B cell (primary cell): ENCODE data around the gene AIF1. TPM values are rescaled to one million over a fixed set of nuclear protein-coding genes. Genes with fewer than 3 reads are reported as not detected.

Experiments used
- ATAC-seq: fragments of 200-7000 bp; cut with Tn5 transposase; one replicate; pipeline ENCODE4 v1.10.0; 2021; ENCODE audit warnings: low read depth, mild to moderate bottlenecking, moderate number of reproducible peaks, moderate library complexity
- CTCF ChIA-PET: fragments of 350-600 bp; sonication (Branson Sonifier 250); formaldehyde crosslinking; loops from one replicate; lab custom pipeline; 2021; ENCODE audit warnings: antibody characterized with exemption, inconsistent platforms; lab: Charles Lee
- POLR2A ChIA-PET: fragments of 350-600 bp; sonication (Branson Sonifier 250); formaldehyde crosslinking; loops from one replicate; lab custom pipeline; 2021; ENCODE audit warnings: antibody characterized with exemption; lab: Charles Lee
- DNase-seq: peaks from one replicate; pipeline ENCODE4 v3.0.0; 2013
- H2AFZ ChIP-seq: 2 replicates; pipeline ENCODE4 v1.6.1; 2012; ENCODE audit warnings: mild to moderate bottlenecking, low read depth, low read length; ENCODE audit not compliant: insufficient read depth, poor library complexity, severe bottlenecking
- H3K27ac ChIP-seq, 2 donors: 1 replicate in 1 of 2; 2 replicates in 1 of 2; pipeline ENCODE4 v1.5.1; 2012 to 2013; ENCODE audit warnings: low read length in 2 of 2, mild to moderate bottlenecking in 2 of 2, moderate library complexity in 1 of 2
- H3K27me3 ChIP-seq, 4 experiments: fragments of 200-600 bp in 1 of 4; sonication (generic) in 1 of 4; replicated peaks in 1 of 4; 1 replicate in 2 of 4; 2 replicates in 2 of 4; pipeline versions ENCODE4 v1.6.1 to v1.7.0; 2013 to 2016; ENCODE audit warnings: low read length in 3 of 4, mild to moderate bottlenecking in 2 of 4, mixed read lengths in 1 of 4, moderate library complexity in 1 of 4; ENCODE audit not compliant: insufficient read depth in 4 of 4, control insufficient read depth in 3 of 4; ENCODE audit errors: control extremely low read depth in 1 of 4
- H3K36me3 ChIP-seq, 2 experiments: replicated peaks in 1 of 2; 1 replicate in 1 of 2; 2 replicates in 1 of 2; pipeline versions ENCODE4 v1.6.1 to v1.7.1; 2013; ENCODE audit warnings: low read length in 1 of 2; ENCODE audit not compliant: insufficient read depth in 2 of 2, control insufficient read depth in 1 of 2; ENCODE audit errors: control extremely low read depth in 1 of 2, extremely low read depth in 1 of 2
- H3K4me1 ChIP-seq, 2 donors: fragments of 200-600 bp in 1 of 2; sonication (generic) in 1 of 2; 1 replicate in 1 of 2; 2 replicates in 1 of 2; pipeline versions ENCODE4 v1.5.1 to v1.6.1; 2013 to 2017; ENCODE audit warnings: low read length in 2 of 2; ENCODE audit not compliant: control insufficient read depth in 2 of 2, insufficient read depth in 2 of 2
- H3K4me2 ChIP-seq: replicated peaks from 2 replicates; pipeline ENCODE3; 2012; ENCODE audit warnings: mild to moderate bottlenecking, low read depth, low read length; ENCODE audit not compliant: poor library complexity, severe bottlenecking
- H3K4me3 ChIP-seq, 5 experiments: fragments of 200-600 bp in 1 of 5; sonication (generic) in 1 of 5; 1 replicate in 3 of 5; 2 replicates in 2 of 5; pipeline versions ENCODE4 v1.5.1 to v1.7.0; 2011 to 2016; ENCODE audit warnings: low read length in 4 of 5, mild to moderate bottlenecking in 4 of 5, low read depth in 2 of 5, control low read depth in 1 of 5, moderate library complexity in 1 of 5; ENCODE audit not compliant: insufficient read depth in 1 of 5; ENCODE audit errors: control extremely low read depth in 1 of 5, extremely low read depth in 1 of 5
- H3K79me2 ChIP-seq: fragments of 200-600 bp; sonication (generic); one replicate; pipeline ENCODE4 v1.6.0; 2016; ENCODE audit warnings: low read length; ENCODE audit not compliant: control insufficient read depth, insufficient read depth
- H3K9ac ChIP-seq: fragments of 200-600 bp; sonication (generic); 2 replicates; pipeline ENCODE4 v1.6.1; 2017; ENCODE audit warnings: mild to moderate bottlenecking, low read length, moderate library complexity
- H3K9me3 ChIP-seq, 3 donors: one replicate each; pipeline versions ENCODE4 v1.6.1 to v1.7.1; 2013; ENCODE audit warnings: low read length in 2 of 3; ENCODE audit not compliant: control insufficient read depth in 2 of 3, insufficient read depth in 1 of 3; ENCODE audit errors: control extremely low read depth in 1 of 3
- H4K20me1 ChIP-seq: 2 replicates; pipeline ENCODE4 v1.6.0; 2012; ENCODE audit warnings: mild to moderate bottlenecking, low read length; ENCODE audit not compliant: insufficient read depth, control insufficient read depth, poor library complexity, severe bottlenecking
- H3K27ac Mint-ChIP-seq: one replicate; pipeline ENCODE4 v1.8.0; 2021; ENCODE audit warnings: mixed read lengths
- H3K27me3 Mint-ChIP-seq: one replicate; pipeline ENCODE4 v1.8.0; 2021; ENCODE audit warnings: mixed read lengths
- H3K4me1 Mint-ChIP-seq: one replicate; pipeline ENCODE4 v1.8.0; 2021; ENCODE audit warnings: mixed read lengths
- H3K4me3 Mint-ChIP-seq: one replicate; pipeline ENCODE4 v1.8.0; 2021; ENCODE audit warnings: mixed read lengths
- H3K9me3 Mint-ChIP-seq: one replicate; pipeline ENCODE4 v1.8.0; 2022; ENCODE audit warnings: mixed read lengths; ENCODE audit not compliant: insufficient read depth
- EZH2 ChIP-seq: IDR thresholded peaks from 2 replicates; pipeline ENCODE4 v1.6.1; 2012; ENCODE audit warnings: borderline replicate concordance, low read depth, mild to moderate bottlenecking, moderate library complexity, low read length; ENCODE audit not compliant: insufficient read depth, poor library complexity, severe bottlenecking
- WGBS: methylation state at CpG from one replicate; pipeline ENCODE4 v1.1.5; 2013; ENCODE audit warnings: missing lambda C conversion rate; ENCODE audit not compliant: insufficient coverage; 5-methylcytosine and 5-hydroxymethylcytosine counted together
- intact Hi-C: fragments of 100-400 bp; cut with micrococcal nuclease; formaldehyde crosslinking; loops from one replicate; pipeline ENCODE4 v1.10.0; 2022
- polyA plus RNA-seq: library from polyadenylated mRNA; depleted of rRNA; stranded (reverse); fragments of >200 nt; gene quantifications from 2 replicates; pipeline ENCODE4 v1.2.3, GENCODE V29; 2012
- total RNA-seq, 2 donors: library from RNA; stranded (reverse); fragments of 120-200 nt in 1 of 2; gene quantifications; 1 replicate in 1 of 2; 2 replicates in 1 of 2; pipeline versions ENCODE4 v1.2.3 to v1.2.4, GENCODE V29; 2013 to 2022
- TF ChIP-seq, protein P1 (sequence below): fragments of 200-600 bp; IDR thresholded peaks from one replicate; pipeline ENCODE4 v1.8.0; 2022; ENCODE audit warnings: antibody characterized with exemption, mild to moderate bottlenecking

AIF1 gene
- total and polyA plus RNA-seq, 2 donors (not counting 1 experiment from before 2014, with no cell fraction given) = 1.3 to 7.5 TPM

DNA sequence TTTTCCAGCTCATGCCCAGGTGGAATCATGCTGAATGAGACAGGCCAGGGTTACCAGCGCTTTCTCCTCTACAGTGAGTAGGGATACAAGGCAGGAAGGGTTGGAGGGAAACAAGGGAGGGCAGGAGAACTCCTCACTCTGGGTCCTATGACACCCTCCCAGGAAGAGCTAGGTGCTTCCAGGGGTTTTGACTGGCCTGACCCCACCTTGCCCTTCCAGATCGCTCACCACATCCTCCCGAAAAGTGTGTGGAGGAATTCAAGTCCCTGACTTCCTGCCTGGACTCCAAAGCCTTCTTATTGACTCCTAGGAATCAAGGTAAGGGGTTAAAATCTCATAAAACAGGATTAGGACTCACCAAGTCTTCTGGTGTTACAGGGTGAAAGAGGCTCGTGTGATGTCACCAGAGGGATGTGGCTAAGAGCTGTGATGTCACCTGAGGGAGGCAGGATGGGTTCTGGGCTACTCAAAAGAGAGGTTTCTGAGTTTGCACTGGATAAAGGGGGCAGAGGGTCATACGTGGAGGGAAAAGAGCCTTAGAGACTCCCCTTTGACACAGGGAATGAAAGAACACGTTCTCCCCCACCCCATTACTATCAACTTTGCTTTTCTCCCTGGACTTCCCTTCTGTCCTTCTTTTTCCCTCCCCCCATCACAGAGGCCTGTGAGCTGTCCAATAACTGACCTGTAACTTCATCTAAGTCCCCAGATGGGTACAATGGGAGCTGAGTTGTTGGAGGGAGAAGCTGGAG, 42.5 kb downstream of the AIF1 start:
- Mint-ChIP-seq H3K9me3 (no peaks in the 10 kb centered on the region), H3K27ac (peak overlapping the region; percentile 65), H3K27me3 (no peaks in the 10 kb centered on the region), H3K4me3 (peak overlapping the region; percentile 41), H3K4me1 (peaks cover 59% of the 10 kb centered on the region)
- Histone ChIP-seq H3K79me2 (peaks cover 90% of the 10 kb centered on the region), H4K20me1 (peaks cover 24% of the 10 kb centered on the region), H3K4me3 (no peak overlapping the region), H3K9me3 (no peaks in the 10 kb centered on the region), H3K27ac (peak overlapping the region in 1 of 2 donors; percentile 25), H3K4me1 (peaks cover 32 to 48% of the 10 kb centered on the region in 2 donors), H3K4me2 (no peak overlapping the region), H3K36me3 (peaks cover 0 to 32% of the 10 kb centered on the region in 2 experiments), H2AFZ (no peak overlapping the region), H3K9ac (no peak overlapping the region), H3K27me3 (no peaks in the 10 kb centered on the region)
- intact Hi-C loops = loop anchor here (10.0 kb wide), 1 partner anchor 1443 kb away; the partner anchor contains the start of gene TRIM26
- no peak for DNase-seq
- no peak for TF ChIP-seq EZH2
- TF ChIP-seq, protein P1, sequence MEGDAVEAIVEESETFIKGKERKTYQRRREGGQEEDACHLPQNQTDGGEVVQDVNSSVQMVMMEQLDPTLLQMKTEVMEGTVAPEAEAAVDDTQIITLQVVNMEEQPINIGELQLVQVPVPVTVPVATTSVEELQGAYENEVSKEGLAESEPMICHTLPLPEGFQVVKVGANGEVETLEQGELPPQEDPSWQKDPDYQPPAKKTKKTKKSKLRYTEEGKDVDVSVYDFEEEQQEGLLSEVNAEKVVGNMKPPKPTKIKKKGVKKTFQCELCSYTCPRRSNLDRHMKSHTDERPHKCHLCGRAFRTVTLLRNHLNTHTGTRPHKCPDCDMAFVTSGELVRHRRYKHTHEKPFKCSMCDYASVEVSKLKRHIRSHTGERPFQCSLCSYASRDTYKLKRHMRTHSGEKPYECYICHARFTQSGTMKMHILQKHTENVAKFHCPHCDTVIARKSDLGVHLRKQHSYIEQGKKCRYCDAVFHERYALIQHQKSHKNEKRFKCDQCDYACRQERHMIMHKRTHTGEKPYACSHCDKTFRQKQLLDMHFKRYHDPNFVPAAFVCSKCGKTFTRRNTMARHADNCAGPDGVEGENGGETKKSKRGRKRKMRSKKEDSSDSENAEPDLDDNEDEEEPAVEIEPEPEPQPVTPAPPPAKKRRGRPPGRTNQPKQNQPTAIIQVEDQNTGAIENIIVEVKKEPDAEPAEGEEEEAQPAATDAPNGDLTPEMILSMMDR = no peak
- 92% methylated on average over 2 of the region's 6 CpGs for WGBS
- ChIA-PET CTCF (interaction anchor here (0.6 to 1.1 kb wide), 3 partner anchors 33 to 172 kb away, joined by 3 to 4 read pairs (median 4); no protein-coding TSS in a partner anchor), POLR2A (interaction anchor here (0.6 kb wide), 1 partner anchor 178 kb away, joined by 3 read pairs; no protein-coding TSS in a partner anchor)
- ATAC-seq = no peak
